Brain microvascular endothelial cell (primary cell): ENCODE measurements around the gene HES6.

ENCODE experiments used
- DNase-seq: peaks from one replicate; pipeline ENCODE4 v3.0.0-alpha.2; 2020
- H3K27ac ChIP-seq: fragments of 250-450 bp; sonication (Bioruptor Pico); 2 replicates; pipeline ENCODE4 v1.5.1; 2020; ENCODE audit warnings: mild to moderate bottlenecking, moderate library complexity
- H3K27me3 ChIP-seq: fragments of 250-450 bp; sonication (Bioruptor Pico); replicated peaks from 2 replicates; pipeline ENCODE4 v1.5.1; 2020; ENCODE audit warnings: mild to moderate bottlenecking
- H3K36me3 ChIP-seq: fragments of 250-450 bp; sonication (Bioruptor Pico); replicated peaks from 2 replicates; pipeline ENCODE4 v1.5.1; 2020; ENCODE audit warnings: mild to moderate bottlenecking
- H3K4me3 ChIP-seq: 2 replicates; pipeline ENCODE4 v1.5.1; 2011; ENCODE audit warnings: low read depth, mild to moderate bottlenecking, control low read depth, low read length, moderate library complexity
- in situ Hi-C: cut with HindIII; loops from 2 replicates; pipeline ENCODE4 v1.10.0; 2017; ENCODE audit warnings: low sequenced_read_pairs, low pct_ligation_motif_present
- TF ChIP-seq, protein P1 (sequence below): IDR thresholded peaks from 2 replicates; pipeline ENCODE4 v1.5.1; 2011; ENCODE audit warnings: low read depth, mild to moderate bottlenecking, moderate library complexity, low read length, control low read depth, inconsistent platforms; ENCODE audit errors: missing control alignments

Gene HES6

GRCh38 chr2:238241970-238242369 lies 2.1 kb upstream of the HES6 start:
- no peaks in the 10 kb centered on the region for H3K36me3 ChIP-seq
- no peak for DNase-seq
- peaks cover 4% of the 10 kb centered on the region for H3K27me3 ChIP-seq
- in situ Hi-C loops = no loop called here
- H3K27ac ChIP-seq = no peak overlapping the region
- TF ChIP-seq, protein P1, sequence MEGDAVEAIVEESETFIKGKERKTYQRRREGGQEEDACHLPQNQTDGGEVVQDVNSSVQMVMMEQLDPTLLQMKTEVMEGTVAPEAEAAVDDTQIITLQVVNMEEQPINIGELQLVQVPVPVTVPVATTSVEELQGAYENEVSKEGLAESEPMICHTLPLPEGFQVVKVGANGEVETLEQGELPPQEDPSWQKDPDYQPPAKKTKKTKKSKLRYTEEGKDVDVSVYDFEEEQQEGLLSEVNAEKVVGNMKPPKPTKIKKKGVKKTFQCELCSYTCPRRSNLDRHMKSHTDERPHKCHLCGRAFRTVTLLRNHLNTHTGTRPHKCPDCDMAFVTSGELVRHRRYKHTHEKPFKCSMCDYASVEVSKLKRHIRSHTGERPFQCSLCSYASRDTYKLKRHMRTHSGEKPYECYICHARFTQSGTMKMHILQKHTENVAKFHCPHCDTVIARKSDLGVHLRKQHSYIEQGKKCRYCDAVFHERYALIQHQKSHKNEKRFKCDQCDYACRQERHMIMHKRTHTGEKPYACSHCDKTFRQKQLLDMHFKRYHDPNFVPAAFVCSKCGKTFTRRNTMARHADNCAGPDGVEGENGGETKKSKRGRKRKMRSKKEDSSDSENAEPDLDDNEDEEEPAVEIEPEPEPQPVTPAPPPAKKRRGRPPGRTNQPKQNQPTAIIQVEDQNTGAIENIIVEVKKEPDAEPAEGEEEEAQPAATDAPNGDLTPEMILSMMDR = no peak
- no peak overlapping the region for H3K4me3 ChIP-seq

GRCh38 chr2:238240757-238241711 lies 1.2 kb upstream of the HES6 start:
- H3K4me3 ChIP-seq = no peak overlapping the region
- DNase-seq = no peak

GRCh38 chr2:238239543-238239862 lies 335 bp downstream of the HES6 start:
- H3K27ac ChIP-seq = no peak overlapping the region
- TF ChIP-seq, protein P1 = no peak
- H3K36me3 ChIP-seq = no peaks in the 10 kb centered on the region
- in situ Hi-C loops = no loop called here
- H3K27me3 ChIP-seq = peaks cover 4% of the 10 kb centered on the region
- DNase-seq = no peak
- peak overlapping the region; percentile 52 for H3K4me3 ChIP-seq

More at GRCh38 chr2:238240757-238241711, 1.2 kb upstream of the HES6 start:
- in situ Hi-C loops = no loop called here
- TF ChIP-seq, protein P1 = peak; percentile 3
- no peak overlapping the region for H3K27ac ChIP-seq
- H3K27me3 ChIP-seq = peaks cover 4% of the 10 kb centered on the region
- H3K36me3 ChIP-seq = no peaks in the 10 kb centered on the region

DNA sequence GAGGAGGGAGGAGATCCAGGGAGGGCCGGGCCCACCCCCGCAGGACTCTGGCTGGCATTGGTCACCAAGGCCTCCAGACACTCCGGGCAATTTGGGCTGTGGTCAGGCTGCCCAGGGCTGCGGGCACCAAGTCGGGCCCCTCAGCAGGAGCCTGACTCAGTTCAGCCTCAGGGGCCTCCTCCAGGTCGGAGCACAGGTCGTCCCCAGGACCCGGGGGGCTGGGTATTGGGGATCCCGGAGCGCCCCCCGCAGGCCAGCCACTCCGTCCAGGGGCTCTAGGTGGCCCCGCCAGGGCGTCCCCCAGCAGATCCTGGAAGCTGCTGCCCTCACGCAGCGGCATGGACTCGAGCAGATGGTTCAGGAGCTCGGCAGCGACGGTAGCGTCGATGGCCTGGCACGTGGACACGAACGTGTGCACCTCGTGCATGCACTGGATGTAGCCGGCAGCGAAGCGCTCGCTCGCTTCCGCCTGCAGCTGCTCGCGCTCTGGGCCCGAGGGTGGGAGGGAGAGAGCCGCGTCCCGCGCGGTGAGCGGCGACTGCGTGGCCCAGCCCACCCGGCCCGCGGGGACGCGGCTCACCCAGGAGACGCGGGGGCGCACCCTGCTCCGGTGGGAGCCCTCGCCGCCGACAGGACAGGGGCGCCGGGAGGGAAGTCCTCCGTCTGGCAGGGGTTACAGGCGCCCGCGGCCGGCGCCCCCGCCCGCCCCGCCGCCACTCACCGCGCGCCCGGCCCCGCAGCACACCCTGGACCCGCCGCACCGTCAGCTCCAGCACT lies 884 bp downstream of the HES6 start:
- H3K27me3 ChIP-seq = peaks cover 4% of the 10 kb centered on the region
- no peak overlapping the region for H3K27ac ChIP-seq
- in situ Hi-C loops = no loop called here
- no peaks in the 10 kb centered on the region for H3K36me3 ChIP-seq
- no peak overlapping the region for H3K4me3 ChIP-seq
- TF ChIP-seq, protein P1 = no peak
- DNase-seq = no peak

DNA sequence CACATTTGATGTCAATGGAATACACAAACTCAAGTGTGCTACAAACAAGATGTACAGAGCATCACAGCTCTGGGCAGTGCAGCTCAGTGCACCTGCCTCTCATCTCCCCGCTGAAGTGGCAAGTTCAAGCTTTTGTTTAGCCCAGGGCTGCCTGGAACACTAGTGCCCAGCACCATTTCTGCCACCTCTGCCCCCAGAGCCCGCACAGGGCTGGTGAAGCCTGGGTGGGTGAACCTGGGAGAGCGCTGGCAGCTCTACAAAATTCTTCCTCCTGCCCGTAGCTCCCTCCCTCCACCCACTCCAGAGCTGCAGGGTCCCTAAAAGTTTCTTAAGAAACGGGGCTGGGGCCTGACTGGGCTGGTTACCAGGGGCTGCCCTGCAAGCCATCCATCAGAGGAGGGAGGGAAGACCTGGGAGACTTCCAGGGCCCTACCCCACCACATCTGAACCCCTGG lies 1.5 kb downstream of the HES6 start:
- H3K4me3 ChIP-seq = no peak overlapping the region
- TF ChIP-seq, protein P1 = no peak
- in situ Hi-C loops = no loop called here
- H3K27me3 ChIP-seq = peaks cover 4% of the 10 kb centered on the region
- H3K27ac ChIP-seq = no peak overlapping the region
- no peak for DNase-seq
- no peaks in the 10 kb centered on the region for H3K36me3 ChIP-seq
